NCI-H82 treated with DMSO at 0.1 percent for 48 hours (cell line): Measurements from ENCODE around the gene SMARCB1.

Source experiments
- DNase-seq: peaks from one replicate; lab custom pipeline; 2025; ENCODE audit not compliant: unreplicated experiment; lab: John Stamatoyannopoulos, UW

Gene SMARCB1

GRCh38 chr22:23779731-23780130 is 7.0 kb upstream of the SMARCB1 start:
- DNase-seq, result no peak

GRCh38 chr22:23780146-23780748 is 6.5 kb upstream of the SMARCB1 start:
- DNase-seq, result no peak

DNA sequence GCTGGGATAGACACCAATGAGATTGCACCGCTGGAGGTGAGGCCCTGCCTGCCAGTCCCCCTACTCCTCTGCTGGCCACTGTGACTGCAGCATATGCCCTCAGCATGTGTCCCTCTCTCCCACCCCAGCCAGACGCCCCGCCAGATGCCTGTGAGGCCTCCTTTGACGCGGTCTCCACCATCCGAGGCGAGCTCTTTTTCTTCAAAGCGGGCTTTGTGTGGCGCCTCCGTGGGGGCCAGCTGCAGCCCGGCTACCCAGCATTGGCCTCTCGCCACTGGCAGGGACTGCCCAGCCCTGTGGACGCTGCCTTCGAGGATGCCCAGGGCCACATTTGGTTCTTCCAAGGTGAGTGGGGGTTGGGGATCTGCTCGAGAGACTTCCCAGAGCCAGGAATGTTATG is 5.7 kb upstream of the SMARCB1 start:
- DNase-seq, result no peak

DNA sequence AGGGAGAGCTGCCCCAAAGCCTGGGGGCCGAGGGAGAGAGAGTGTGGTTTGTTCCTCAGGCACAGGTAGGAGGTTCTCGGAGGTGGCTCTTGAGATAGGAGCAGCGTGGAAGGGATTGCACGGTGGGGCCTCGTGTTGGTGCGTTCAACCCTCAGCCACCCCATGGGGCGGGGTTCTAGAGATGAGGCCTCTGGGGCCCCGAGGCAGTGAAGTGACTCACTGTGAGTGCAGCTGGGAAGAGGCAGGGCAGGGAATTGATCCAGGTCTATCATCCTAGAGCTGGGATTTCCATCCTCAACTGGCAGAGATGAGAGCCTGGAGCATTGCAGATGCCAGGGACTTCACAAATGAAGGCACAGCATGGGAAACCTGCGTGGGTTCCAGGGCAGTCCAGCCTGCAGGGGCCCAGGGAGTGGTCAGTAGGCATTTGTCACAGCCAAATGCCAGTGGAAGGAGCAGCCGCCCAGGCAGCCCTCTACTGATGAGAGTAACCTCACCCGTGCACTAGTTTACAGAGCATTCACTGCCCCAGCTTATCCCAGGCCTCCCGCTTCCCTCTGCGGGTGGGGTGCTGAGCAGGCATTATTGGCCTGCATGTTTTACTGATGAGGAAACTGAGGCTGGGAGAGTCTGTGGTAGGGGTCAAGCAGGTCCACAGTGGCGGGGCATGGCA is 5.1 kb upstream of the SMARCB1 start:
- DNase-seq, result no peak

- no peak for DNase-seq
Measured at GRCh38 chr22:23782252-23782651, 4.5 kb upstream of the SMARCB1 start.

DNA sequence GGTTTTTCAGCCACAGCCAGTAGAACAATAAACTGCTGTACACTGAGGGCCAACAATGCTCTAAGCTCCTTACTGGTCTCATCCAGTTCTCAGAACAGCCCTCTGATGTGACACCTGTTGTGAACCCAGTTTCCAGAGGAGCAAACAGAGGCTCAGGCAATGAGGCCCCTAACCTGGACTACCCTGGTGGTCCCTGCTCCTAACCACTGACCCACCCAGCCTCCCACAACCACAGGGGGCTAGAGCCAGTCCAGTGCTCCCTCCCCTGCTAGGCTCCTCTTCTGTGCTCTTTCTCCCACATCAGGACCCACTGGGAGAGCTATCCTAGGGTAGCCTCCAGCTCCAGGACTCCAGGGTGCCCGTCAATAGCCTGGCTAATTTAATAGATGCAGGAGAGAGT is 4.1 kb upstream of the SMARCB1 start:
- DNase-seq, result no peak

DNA sequence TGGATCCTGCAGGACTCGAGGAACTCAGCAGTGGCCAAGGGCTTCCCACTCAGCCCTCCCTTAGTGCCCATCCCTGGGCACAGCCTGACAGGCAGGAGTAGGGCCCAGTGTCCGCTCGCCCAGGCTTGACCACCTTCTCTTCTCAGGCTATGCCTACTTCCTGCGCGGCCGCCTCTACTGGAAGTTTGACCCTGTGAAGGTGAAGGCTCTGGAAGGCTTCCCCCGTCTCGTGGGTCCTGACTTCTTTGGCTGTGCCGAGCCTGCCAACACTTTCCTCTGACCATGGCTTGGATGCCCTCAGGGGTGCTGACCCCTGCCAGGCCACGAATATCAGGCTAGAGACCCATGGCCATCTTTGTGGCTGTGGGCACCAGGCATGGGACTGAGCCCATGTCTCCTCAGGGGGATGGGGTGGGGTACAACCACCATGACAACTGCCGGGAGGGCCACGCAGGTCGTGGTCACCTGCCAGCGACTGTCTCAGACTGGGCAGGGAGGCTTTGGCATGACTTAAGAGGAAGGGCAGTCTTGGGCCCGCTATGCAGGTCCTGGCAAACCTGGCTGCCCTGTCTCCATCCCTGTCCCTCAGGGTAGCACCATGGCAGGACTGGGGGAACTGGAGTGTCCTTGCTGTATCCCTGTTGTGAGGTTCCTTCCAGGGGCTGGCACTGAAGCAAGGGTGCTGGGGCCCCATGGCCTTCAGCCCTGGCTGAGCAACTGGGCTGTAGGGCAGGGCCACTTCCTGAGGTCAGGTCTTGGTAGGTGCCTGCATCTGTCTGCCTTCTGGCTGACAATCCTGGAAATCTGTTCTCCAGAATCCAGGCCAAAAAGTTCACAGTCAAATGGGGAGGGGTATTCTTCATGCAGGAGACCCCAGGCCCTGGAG is 3.3 kb upstream of the SMARCB1 start:
- no peak for DNase-seq

DNA sequence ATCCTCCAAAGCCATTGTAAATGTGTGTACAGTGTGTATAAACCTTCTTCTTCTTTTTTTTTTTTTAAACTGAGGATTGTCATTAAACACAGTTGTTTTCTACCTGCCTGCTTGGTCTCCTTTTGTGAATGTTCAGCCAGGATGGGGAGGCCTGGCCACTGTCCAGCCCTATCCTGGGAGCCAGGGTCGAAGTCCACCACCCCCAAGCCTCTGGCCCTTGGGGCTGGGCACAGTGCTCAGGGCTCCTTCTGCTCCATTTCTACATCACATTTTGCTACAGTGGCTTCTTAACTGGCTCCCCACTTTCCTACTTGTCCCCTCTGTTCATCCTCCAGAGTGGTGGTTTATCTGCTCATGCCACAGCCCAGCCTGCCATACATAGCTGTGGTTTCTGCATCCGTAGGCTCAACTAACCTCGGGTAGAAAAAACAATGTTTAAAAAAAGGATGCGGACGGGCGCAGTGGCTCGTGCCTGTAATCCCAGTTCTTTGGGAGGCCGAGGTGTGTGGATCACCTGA is 2.5 kb upstream of the SMARCB1 start:
- no peak for DNase-seq

- no peak for DNase-seq
Measured at GRCh38 chr22:23786261-23786710, 480 bp upstream of the SMARCB1 start.

- DNase-seq, result no peak
Measured at GRCh38 chr22:23787600-23787896, 782 bp downstream of the SMARCB1 start.

GRCh38 chr22:23787910-23788309 is 1.1 kb downstream of the SMARCB1 start:
- DNase-seq, result no peak

DNA sequence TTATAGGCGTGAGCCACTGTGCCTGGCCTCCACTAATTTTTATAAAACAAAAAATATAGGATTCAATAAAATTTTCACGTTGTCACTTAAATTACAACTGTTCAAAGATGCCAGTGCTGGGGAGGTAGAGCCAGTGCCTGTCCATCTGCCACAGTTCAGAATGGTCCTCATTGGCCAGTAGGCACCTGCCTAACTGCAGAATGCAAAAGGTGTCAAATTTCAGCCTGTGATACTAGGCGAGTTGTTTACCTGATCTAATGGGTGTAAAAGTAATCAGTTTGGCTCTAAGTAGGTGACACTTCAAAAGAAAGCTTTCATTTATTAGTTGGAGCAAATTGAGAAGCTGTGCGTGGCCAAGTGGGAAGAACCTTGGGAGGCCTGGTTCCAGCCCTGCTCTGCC is 2.4 kb downstream of the SMARCB1 start:
- DNase-seq, result no peak

DNA sequence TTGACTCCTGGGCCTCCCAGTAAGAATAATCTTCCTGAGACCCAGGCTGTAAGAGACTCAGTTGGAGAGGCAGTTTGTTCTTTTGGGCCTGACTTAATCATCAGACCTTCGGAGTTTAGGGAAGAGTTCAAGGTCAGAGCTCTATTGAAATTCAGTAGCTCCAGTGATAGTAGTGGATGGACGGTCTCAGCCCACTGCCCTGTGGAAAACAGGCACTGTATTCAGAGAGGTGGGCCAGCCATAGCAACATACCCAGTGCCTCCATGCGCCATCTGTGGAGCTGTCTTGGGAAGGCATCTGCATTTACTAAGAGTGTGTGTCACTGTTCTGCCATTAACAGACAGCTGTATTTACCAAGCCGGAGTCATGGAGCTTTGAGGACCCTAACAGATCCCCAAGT is 2.9 kb downstream of the SMARCB1 start:
- no peak for DNase-seq

GRCh38 chr22:23790819-23791737 is 4.3 kb downstream of the SMARCB1 start:
- no peak for DNase-seq

- no peak for DNase-seq
Measured at GRCh38 chr22:23791738-23792645, 5.2 kb downstream of the SMARCB1 start.

GRCh38 chr22:23793326-23793725 is 6.6 kb downstream of the SMARCB1 start:
- no peak for DNase-seq

DNA sequence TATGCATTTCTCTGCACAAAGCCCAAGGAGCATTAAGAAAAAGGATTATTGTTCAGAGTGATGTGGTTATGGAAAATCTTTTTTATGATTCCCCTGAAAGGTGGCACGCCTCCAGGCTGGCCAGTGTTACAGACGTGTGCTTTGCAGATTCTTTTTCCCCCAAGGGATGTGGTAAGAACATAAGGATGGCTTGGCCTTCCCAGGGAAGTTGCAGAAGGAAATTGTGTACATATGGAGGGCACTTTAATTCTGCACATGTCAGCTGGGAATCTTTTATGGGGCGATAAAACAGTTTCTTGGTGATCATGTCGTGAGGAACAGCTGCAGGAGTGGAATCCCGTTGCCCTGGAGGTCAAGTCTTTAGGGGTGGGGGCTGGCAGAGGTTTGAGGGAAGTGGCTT is 9.7 kb downstream of the SMARCB1 start:
- DNase-seq, result no peak

GRCh38 chr22:23800297-23801237 is 13.8 kb downstream of the SMARCB1 start:
- DNase-seq, result no peak
